HepG2 (cell line): ENCODE results near the gene RHOT2. TPM values are rescaled to one million over a fixed set of nuclear protein-coding genes. Genes with fewer than 3 reads are reported as not detected.

ENCODE experiments used
- AGO2 ChIP-seq: fragments of 200-400 bp; formaldehyde crosslinking; optimal IDR thresholded peaks from 2 replicates; pipeline ENCODE3; 2017; ENCODE audit warnings: mild to moderate bottlenecking, low read depth, low read length, moderate library complexity
- CBX5 ChIP-seq: sonication (generic); formaldehyde crosslinking; IDR thresholded peaks from 2 replicates; pipeline ENCODE4 v1.4.0; 2020; ENCODE audit warnings: missing genetic modification reagents, borderline replicate concordance
- CCAR2 ChIP-seq: fragments of 200-400 bp; formaldehyde crosslinking; optimal IDR thresholded peaks from 2 replicates; pipeline ENCODE3; 2018; ENCODE audit warnings: low read depth, mild to moderate bottlenecking, low read length, moderate library complexity
- MED1 ChIP-seq: sonication (generic); formaldehyde crosslinking; IDR thresholded peaks from 2 replicates; pipeline ENCODE4 v1.4.0; 2020; ENCODE audit warnings: missing genetic modification reagents
- MEIS2 ChIP-seq: sonication (generic); formaldehyde crosslinking; IDR thresholded peaks from 2 replicates; pipeline ENCODE4 v1.9.0; 2021; ENCODE audit warnings: mild to moderate bottlenecking, missing genetic modification reagents
- NFAT5 ChIP-seq: sonication (generic); formaldehyde crosslinking; IDR thresholded peaks from 2 replicates; pipeline ENCODE4 v1.4.0; 2020; ENCODE audit warnings: missing genetic modification reagents
- NKX3-1 ChIP-seq: sonication (generic); formaldehyde crosslinking; IDR thresholded peaks from 2 replicates; pipeline ENCODE4 v1.5.0; 2020; ENCODE audit warnings: missing genetic modification reagents
- PBX2 ChIP-seq: IDR thresholded peaks from 2 replicates; pipeline ENCODE4 v1.6.1; 2016; ENCODE audit warnings: control low read depth
- PTBP1 ChIP-seq: fragments of 200-400 bp; formaldehyde crosslinking; IDR thresholded peaks from 2 replicates; pipeline ENCODE4 v1.6.1; 2018; ENCODE audit warnings: low read length, low read depth; ENCODE audit not compliant: poor library complexity, severe bottlenecking
- SAFB2 ChIP-seq: sonication (generic); formaldehyde crosslinking; IDR thresholded peaks from 2 replicates; pipeline ENCODE4 v1.5.1; 2020; ENCODE audit warnings: missing genetic modification reagents, low read depth, mild to moderate bottlenecking, borderline replicate concordance
- ZFP1 ChIP-seq: IDR thresholded peaks from 2 replicates; pipeline ENCODE4 v1.6.1; 2016
- ZNF414 ChIP-seq: sonication (generic); formaldehyde crosslinking; IDR thresholded peaks from 2 replicates; pipeline ENCODE4 v1.5.0; 2020; ENCODE audit warnings: missing genetic modification reagents
- ZNF543 ChIP-seq: sonication (generic); formaldehyde crosslinking; IDR thresholded peaks from 2 replicates; pipeline ENCODE4 v1.4.0; 2020; ENCODE audit warnings: mild to moderate bottlenecking, missing genetic modification reagents
- polyA plus RNA-seq, 8 experiments: library from polyadenylated mRNA; depleted of rRNA in 3 of 8; stranded (reverse) in 7 of 8; unstranded in 1 of 8; fragments of >200 nt; fragmentation: Illumina TruSeq in 4 of 8; extraction: Trizol in 4 of 8; gene quantifications; 2 replicates each; pipeline versions ENCODE4 v1.2.1 to v1.2.3, GENCODE V29; 2011 to 2016; ENCODE audit warnings: low read depth in 4 of 8, missing spikeins in 1 of 8, mixed read lengths in 1 of 8; ENCODE audit not compliant: insufficient read depth in 1 of 8
- total RNA-seq, 5 experiments: library from RNA; depleted of rRNA; stranded (reverse); fragments of >200 nt; fragmentation: Illumina TruSeq; extraction: Trizol; gene quantifications; 2 replicates each; pipeline ENCODE4 v1.2.3, GENCODE V29; 2016; ENCODE audit warnings: low read depth in 1 of 5
- TF ChIP-seq, protein P1 (sequence below): sonication (generic); formaldehyde crosslinking; IDR thresholded peaks from 2 replicates; pipeline ENCODE4 v1.4.0; 2020; ENCODE audit warnings: missing genetic modification reagents
- TF ChIP-seq, protein P2 (sequence below): sonication (generic); formaldehyde crosslinking; conservative IDR thresholded peaks from 2 replicates; pipeline ENCODE4 v1.4.0; 2020; ENCODE audit warnings: missing genetic modification reagents
- TF ChIP-seq, protein P3 (sequence below): sonication (generic); formaldehyde crosslinking; IDR thresholded peaks from 2 replicates; pipeline ENCODE4 v1.8.1; 2023; ENCODE audit warnings: missing genetic modification reagents, inconsistent platforms, borderline replicate concordance

Gene RHOT2
- total and polyA plus RNA-seq, 2 of the 13 experiments (the other 11 are each of a cell fraction or from before 2014, with no cell fraction given): 63.6 to 76.9 TPM

DNA sequence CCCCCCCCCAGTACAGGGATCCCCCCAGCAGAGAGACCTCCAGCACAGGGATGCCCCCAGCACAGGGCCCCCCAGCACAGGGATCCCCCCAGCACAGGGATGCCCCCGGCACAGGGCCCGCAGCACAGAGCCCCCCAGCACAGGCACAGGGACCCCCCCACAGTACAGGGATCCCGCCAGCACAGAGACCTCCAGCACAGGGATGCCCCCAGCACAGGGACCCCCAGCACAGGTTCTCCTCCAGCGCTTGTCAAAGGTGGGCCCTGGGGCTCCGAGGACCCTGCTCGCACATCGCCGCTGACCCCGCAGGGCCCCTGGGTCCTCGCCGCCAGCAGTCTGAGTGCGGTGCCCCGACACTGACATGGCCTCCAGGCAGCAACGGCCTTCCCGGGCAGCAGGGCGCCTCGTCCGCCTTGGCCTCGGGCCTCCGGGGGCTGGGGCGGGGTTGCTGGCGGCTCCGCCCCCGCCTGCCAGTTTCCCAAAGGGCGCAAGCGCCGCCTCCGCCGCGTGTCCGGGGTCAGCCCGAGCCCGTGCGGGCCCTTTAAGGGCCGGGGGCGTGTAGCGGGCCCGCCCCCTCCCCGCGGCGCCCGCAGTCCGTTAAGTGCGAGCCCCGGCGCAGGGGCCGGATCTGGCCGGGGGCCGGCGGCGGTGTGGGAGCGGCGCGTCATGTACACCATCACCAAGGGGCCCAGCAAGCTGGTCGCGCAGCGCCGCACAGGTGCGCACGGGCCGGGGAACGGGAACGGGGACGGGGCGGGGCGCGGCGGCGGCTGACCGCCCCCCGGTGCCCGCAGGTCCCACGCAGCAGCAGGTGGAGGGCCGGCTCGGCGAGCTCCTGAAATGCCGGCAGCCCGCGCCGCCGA, 26.4 kb upstream of the RHOT2 start, which contains the start of gene MCRIP2 (continued):
- TF ChIP-seq PBX2 (CRISPR knock-in tag) (no peak), NKX3-1 (CRISPR knock-in tag) (0 out of 2 replicates have a peak, but pooled peaks have one; percentile 13), ZFP1 (CRISPR knock-in tag) (no peak), MEIS2 (no peak), ZNF543 (CRISPR knock-in tag) (0 out of 2 replicates have a peak, but pooled peaks have one; percentile 7), MED1 (CRISPR knock-in tag) (no peak; the same call in none of the 2 replicates), CCAR2 (no peak), NFAT5 (CRISPR knock-in tag) (no peak), PTBP1 (no peak), ZNF414 (CRISPR knock-in tag) (peak; percentile 45; the same call in 1 of the 2 replicates), SAFB2 (CRISPR knock-in tag) (no peak), CBX5 (CRISPR knock-in tag) (no peak), AGO2 (peak; percentile 26)
- TF ChIP-seq, protein P1, sequence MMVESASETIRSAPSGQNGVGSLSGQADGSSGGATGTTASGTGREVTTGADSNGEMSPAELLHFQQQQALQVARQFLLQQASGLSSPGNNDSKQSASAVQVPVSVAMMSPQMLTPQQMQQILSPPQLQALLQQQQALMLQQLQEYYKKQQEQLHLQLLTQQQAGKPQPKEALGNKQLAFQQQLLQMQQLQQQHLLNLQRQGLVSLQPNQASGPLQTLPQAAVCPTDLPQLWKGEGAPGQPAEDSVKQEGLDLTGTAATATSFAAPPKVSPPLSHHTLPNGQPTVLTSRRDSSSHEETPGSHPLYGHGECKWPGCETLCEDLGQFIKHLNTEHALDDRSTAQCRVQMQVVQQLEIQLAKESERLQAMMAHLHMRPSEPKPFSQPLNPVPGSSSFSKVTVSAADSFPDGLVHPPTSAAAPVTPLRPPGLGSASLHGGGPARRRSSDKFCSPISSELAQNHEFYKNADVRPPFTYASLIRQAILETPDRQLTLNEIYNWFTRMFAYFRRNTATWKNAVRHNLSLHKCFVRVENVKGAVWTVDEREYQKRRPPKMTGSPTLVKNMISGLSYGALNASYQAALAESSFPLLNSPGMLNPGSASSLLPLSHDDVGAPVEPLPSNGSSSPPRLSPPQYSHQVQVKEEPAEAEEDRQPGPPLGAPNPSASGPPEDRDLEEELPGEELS (CRISPR knock-in tag): peak; percentile 53; the same call in 1 of the 2 replicates
- TF ChIP-seq, protein P2, sequence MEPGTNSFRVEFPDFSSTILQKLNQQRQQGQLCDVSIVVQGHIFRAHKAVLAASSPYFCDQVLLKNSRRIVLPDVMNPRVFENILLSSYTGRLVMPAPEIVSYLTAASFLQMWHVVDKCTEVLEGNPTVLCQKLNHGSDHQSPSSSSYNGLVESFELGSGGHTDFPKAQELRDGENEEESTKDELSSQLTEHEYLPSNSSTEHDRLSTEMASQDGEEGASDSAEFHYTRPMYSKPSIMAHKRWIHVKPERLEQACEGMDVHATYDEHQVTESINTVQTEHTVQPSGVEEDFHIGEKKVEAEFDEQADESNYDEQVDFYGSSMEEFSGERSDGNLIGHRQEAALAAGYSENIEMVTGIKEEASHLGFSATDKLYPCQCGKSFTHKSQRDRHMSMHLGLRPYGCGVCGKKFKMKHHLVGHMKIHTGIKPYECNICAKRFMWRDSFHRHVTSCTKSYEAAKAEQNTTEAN: peak; percentile 68; the same call in 1 of the 2 replicates
- TF ChIP-seq, protein P3, sequence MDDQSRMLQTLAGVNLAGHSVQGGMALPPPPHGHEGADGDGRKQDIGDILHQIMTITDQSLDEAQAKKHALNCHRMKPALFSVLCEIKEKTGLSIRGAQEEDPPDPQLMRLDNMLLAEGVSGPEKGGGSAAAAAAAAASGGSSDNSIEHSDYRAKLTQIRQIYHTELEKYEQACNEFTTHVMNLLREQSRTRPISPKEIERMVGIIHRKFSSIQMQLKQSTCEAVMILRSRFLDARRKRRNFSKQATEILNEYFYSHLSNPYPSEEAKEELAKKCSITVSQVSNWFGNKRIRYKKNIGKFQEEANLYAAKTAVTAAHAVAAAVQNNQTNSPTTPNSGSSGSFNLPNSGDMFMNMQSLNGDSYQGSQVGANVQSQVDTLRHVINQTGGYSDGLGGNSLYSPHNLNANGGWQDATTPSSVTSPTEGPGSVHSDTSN (CRISPR knock-in tag): no peak
